Skeletal muscle satellite cell (primary cell): ENCODE results near the gene SCN2B.

Source experiments
- H3K27me3 ChIP-seq: 2 replicates; pipeline ENCODE4 v1.7.0; 2013; ENCODE audit warnings: low read length; ENCODE audit not compliant: control insufficient read depth, insufficient read depth
- H3K36me3 ChIP-seq: 2 replicates; pipeline ENCODE4 v1.7.0; 2013; ENCODE audit warnings: mild to moderate bottlenecking, control low read depth, low read length; ENCODE audit not compliant: insufficient read depth
- H3K4me1 ChIP-seq: 2 replicates; pipeline ENCODE4 v1.7.0; 2013; ENCODE audit warnings: low read length; ENCODE audit not compliant: control insufficient read depth, insufficient read depth
- H3K4me2 ChIP-seq: 2 replicates; pipeline ENCODE4 v1.7.0; 2013; ENCODE audit warnings: mild to moderate bottlenecking, low read length
- H3K4me3 ChIP-seq: 2 replicates; pipeline ENCODE4 v1.7.0; 2013; ENCODE audit warnings: low read length
- H3K9ac ChIP-seq: 2 replicates; pipeline ENCODE4 v1.7.0; 2013; ENCODE audit warnings: mild to moderate bottlenecking, low read depth, low read length, moderate library complexity
- H3K9me3 ChIP-seq: replicated peaks from 2 replicates; pipeline ENCODE4 v1.7.0; 2013; ENCODE audit warnings: mild to moderate bottlenecking, control low read depth, low read length

SCN2B gene

DNA sequence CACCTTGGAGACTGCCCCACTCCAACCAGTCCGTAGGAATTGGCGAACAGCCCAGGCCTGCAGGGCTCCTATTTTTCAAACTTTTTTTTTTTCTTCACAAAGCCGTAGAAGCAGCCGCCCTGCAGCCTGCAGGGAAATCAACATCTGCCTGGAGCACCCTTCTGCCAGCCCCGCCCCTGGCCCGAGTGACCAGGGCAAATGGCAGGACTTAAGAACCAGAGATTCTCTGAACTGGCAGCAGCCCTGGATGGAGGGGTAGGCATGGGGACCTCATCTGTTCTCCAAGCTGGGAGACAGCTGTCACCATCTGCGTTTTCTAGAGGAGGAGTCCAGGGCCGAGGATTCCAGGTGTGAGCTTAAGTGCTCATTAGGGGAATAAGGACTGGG, 5.6 kb downstream of the SCN2B start:
- no peak overlapping the region for H3K4me2 ChIP-seq
- no peaks in the 10 kb centered on the region for H3K36me3 ChIP-seq
- peaks cover 55% of the 10 kb centered on the region for H3K27me3 ChIP-seq
- H3K4me3 ChIP-seq = no peak overlapping the region
- no peaks in the 10 kb centered on the region for H3K4me1 ChIP-seq
- no peak overlapping the region for H3K9ac ChIP-seq
- no peaks in the 10 kb centered on the region for H3K9me3 ChIP-seq

DNA sequence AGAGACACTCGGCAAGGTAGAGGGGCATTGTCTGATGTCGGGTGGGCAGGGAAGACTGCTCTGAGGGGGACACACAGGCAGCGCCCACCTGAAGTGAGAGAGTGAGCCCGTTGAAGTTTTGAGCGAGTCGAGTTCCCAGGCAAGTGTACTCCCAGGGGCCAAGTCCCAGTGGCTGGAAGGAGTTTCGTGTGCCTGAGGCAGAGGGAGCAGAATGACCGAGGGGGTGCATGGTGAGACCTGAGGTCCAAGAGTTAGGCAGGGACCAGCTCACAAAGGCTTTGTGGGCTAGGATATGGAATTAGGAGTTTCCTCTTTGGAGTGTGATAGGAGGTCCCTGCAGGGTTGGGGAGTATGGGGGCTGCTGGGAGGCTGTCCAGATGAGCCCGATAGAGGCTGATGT, 6.2 kb downstream of the SCN2B start:
- Histone ChIP-seq H3K9ac (no peak overlapping the region), H3K9me3 (no peaks in the 10 kb centered on the region), H3K4me2 (no peak overlapping the region), H3K36me3 (no peaks in the 10 kb centered on the region), H3K4me1 (no peaks in the 10 kb centered on the region), H3K4me3 (no peak overlapping the region), H3K27me3 (peaks cover 49% of the 10 kb centered on the region)

DNA sequence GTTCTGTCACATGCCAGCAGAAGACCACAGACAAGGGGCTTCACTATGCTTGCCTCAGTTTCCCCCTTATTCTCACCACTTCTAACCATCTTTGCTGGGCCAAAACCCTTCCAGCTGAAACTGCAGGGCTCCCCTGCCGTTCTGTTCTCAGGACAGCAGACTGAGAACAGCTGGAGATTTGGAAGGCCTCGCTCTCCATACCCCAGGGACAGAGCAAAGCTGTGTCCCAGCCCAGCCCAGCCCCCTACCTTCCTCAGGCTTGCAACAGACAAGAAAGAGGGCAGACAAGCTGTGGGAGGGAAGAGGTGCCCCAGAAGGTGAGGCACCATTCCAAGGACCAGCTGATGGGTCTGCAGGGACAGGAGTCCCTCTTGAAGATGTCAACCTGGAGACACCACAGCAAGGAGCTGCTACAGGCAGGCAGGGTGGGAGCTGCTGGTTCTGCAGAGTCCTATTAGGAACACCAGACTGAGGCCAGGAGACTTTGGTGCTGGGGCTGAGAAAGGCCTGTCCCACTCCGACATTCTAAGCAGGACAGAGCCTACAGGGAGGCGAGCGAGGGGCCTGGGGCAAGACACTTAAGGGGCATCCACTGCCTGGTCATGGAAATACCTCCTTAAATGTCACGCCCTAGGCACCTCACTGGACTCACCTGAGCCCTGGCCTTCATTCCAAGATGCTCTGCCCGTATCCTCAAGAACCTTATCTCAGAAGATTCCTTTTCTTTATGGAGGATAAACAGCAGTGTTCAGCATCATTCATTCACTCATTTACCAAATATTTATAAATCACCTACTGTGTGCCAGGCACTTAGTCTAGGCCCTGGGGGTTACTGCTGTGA, 6.9 kb downstream of the SCN2B start:
- Histone ChIP-seq H3K4me3 (no peak overlapping the region), H3K4me2 (no peak overlapping the region), H3K36me3 (no peaks in the 10 kb centered on the region), H3K9me3 (no peaks in the 10 kb centered on the region), H3K4me1 (no peaks in the 10 kb centered on the region), H3K9ac (no peak overlapping the region), H3K27me3 (peaks cover 44% of the 10 kb centered on the region)

DNA sequence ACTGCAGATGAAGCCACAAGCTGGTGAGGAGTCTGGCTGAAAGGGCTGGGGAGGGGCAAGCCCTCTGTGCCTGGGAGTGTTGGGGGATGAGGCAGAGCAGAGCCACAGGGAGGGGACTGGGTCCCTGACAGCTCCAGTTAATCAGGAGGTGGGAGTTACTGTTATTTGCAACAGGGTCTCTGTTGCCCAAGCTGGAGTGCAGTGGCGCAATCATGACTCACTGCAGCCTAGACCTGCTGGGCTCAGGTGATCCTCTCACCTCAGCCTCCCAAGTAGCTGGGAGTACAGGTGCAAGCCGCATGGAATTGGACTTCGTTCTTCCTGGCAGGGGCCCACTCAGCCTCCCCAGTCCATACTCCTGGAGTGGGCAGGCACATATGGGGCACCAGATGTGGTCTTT, 7.7 kb downstream of the SCN2B start:
- H3K27me3 ChIP-seq = peaks cover 49% of the 10 kb centered on the region
- H3K4me2 ChIP-seq = no peak overlapping the region
- H3K4me3 ChIP-seq = no peak overlapping the region
- H3K4me1 ChIP-seq = no peaks in the 10 kb centered on the region
- no peak overlapping the region for H3K9ac ChIP-seq
- no peaks in the 10 kb centered on the region for H3K36me3 ChIP-seq
- no peaks in the 10 kb centered on the region for H3K9me3 ChIP-seq

DNA sequence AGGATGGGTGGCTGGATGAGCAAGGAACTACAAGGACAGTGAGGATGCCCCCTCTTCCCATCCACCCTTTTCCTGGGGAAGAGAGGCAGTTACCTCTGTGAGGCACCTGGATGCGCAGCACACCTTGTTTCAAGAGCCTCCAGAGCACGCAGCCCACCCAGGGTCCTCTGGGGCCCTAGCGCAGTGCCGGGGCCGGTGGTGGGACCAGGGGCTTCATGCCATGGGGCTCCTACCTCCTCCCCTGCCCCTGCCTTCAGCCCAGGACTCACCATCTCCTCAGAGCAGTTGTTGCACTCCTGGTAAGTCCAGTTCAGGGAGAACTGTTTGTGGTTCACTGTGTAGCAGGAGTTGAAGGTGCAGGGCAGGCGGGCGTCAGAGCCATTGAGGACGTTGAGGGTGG, 8.1 kb downstream of the SCN2B start:
- no peaks in the 10 kb centered on the region for H3K4me1 ChIP-seq
- peaks cover 53% of the 10 kb centered on the region for H3K27me3 ChIP-seq
- H3K4me2 ChIP-seq = no peak overlapping the region
- H3K4me3 ChIP-seq = no peak overlapping the region
- no peaks in the 10 kb centered on the region for H3K36me3 ChIP-seq
- H3K9ac ChIP-seq = no peak overlapping the region
- H3K9me3 ChIP-seq = no peaks in the 10 kb centered on the region

DNA sequence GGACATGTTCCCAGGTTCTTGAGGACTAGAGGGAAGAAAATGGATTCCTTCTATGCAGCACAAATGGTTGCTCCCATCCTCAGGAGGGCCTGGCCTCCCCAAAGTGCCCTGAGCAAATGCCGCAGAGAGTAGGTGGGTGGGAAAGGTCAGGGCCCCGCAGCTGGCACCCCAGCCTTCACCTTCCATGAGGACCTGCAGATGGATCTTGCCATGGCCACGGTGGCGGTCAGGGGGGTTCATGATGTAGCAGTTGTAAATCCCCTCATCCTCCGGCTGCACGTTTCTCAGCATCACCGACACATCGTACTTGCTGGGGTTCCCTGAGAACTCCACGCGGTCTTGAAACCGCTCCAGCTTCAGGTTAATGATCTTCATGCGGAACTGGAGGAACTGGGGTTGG, 8.5 kb downstream of the SCN2B start:
- H3K9ac ChIP-seq = no peak overlapping the region
- peaks cover 57% of the 10 kb centered on the region for H3K27me3 ChIP-seq
- H3K9me3 ChIP-seq = no peaks in the 10 kb centered on the region
- H3K36me3 ChIP-seq = no peaks in the 10 kb centered on the region
- no peak overlapping the region for H3K4me2 ChIP-seq
- no peak overlapping the region for H3K4me3 ChIP-seq
- H3K4me1 ChIP-seq = no peaks in the 10 kb centered on the region

DNA sequence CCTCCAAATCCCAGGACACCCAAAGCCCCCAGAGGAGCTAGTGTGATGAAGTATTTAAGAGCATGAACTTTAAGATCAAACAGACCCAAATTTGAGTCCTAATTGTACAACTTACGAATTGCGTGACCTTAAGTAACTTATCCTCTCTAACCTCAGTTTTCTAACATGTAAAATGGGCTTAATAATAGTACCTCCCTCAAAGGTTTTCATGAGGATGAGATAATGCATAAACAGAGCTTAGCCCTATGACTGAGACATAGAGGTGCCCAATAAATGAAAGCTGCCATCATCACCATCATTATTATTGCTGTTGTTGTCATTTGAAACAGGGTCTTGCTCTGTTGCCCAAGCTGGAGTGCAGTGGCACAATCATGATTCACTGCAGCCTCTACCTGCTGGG, 9.2 kb downstream of the SCN2B start:
- no peaks in the 10 kb centered on the region for H3K36me3 ChIP-seq
- H3K4me2 ChIP-seq = no peak overlapping the region
- H3K9ac ChIP-seq = no peak overlapping the region
- no peaks in the 10 kb centered on the region for H3K9me3 ChIP-seq
- H3K4me1 ChIP-seq = no peaks in the 10 kb centered on the region
- H3K4me3 ChIP-seq = no peak overlapping the region
- H3K27me3 ChIP-seq = peaks cover 59% of the 10 kb centered on the region

DNA sequence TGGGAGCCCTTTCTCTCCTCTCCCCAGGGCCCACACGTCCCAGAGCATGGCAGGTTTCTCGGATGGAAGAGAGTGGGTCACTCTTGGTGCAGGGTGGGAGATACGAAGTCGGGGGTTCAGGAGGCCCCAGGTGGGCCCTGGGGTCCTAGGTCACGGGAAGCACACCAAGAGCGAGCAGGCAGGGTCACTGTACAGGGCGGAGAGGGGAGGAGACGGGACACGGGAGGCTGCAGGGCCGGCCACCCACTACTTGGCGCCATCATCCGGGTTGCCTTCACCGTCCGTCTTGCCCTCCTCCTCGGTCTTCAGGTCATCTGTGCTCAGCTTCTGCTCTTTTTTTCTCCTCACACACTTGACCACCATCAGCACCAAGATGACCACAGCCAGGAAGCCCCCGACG, 9.8 kb downstream of the SCN2B start:
- no peak overlapping the region for H3K4me2 ChIP-seq
- no peak overlapping the region for H3K9ac ChIP-seq
- no peaks in the 10 kb centered on the region for H3K4me1 ChIP-seq

DNA sequence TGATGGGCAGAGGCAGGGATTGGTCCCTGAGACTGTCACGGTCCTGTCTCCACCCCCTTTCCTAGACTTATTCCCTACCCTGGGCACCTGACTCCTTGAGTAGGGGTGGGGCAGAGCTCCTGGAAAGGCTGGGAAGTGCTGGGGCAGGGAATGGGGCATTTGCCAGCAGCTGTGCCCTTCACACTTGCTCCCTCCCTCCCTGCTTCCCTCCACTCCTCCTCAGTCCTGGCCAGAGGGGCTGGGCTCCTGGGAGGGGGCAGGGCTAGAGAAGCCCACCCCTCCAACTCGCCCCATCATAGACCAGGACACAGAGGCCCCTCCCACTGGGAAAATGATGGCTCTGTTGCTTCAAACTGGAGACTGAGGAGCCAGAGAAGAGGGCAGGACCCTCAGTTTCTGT, 11.6 kb downstream of the SCN2B start:
- H3K4me1 ChIP-seq = no peaks in the 10 kb centered on the region
- H3K9me3 ChIP-seq = no peaks in the 10 kb centered on the region
- H3K36me3 ChIP-seq = no peaks in the 10 kb centered on the region
- no peak overlapping the region for H3K9ac ChIP-seq
- no peak overlapping the region for H3K4me2 ChIP-seq
- peaks cover 59% of the 10 kb centered on the region for H3K27me3 ChIP-seq
- H3K4me3 ChIP-seq = no peak overlapping the region

More for the DNA sequence above, 9.8 kb downstream of the SCN2B start:
- H3K27me3 ChIP-seq = peaks cover 58% of the 10 kb centered on the region
- H3K36me3 ChIP-seq = no peaks in the 10 kb centered on the region
- no peak overlapping the region for H3K4me3 ChIP-seq
- H3K9me3 ChIP-seq = no peaks in the 10 kb centered on the region

DNA sequence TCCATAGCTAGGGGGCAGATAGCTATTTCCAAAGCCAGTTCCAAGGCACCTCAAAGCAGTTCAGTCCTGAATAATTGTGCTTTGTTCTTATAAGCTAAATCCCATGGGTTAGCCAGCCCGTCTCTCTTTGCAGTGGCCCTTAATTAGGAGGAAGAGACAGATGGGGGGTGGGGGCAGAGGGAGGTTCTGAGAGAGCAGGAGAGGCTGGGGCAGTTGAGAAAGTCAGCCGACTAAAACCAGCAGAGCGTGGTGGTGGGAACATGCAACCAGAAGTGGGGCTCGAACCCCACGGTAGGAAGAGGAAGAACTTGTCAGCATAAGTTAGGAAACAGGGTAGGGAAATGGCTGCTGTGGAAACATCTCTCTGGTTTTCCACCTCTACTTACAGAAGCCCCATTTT, 12.9 kb downstream of the SCN2B start:
- H3K36me3 ChIP-seq = no peaks in the 10 kb centered on the region
- no peak overlapping the region for H3K9ac ChIP-seq
- no peaks in the 10 kb centered on the region for H3K4me1 ChIP-seq
- H3K27me3 ChIP-seq = peaks cover 59% of the 10 kb centered on the region
- no peak overlapping the region for H3K4me3 ChIP-seq
- H3K9me3 ChIP-seq = no peaks in the 10 kb centered on the region
- H3K4me2 ChIP-seq = no peak overlapping the region

DNA sequence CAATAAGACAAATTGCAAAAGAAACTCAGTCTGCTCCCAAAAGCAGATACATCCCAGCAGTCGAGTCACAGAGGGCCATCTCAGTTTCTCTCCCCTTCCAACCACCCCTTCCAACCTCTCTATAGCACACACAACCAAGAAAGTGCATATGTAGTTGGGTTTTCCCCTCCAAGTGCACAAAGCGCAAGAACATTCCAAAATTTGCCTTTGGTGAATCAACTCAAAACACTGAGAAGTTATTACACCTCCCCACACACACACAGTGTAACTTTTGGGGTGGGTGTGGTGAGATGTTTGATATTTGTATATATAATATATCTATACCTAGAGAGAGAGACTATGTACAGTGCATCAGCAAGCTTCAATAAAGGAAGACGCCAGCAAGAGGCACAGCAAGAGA, 13.6 kb downstream of the SCN2B start:
- Histone ChIP-seq H3K27me3 (peaks cover 62% of the 10 kb centered on the region), H3K4me3 (no peak overlapping the region), H3K9me3 (no peaks in the 10 kb centered on the region), H3K36me3 (no peaks in the 10 kb centered on the region), H3K9ac (no peak overlapping the region), H3K4me1 (no peaks in the 10 kb centered on the region), H3K4me2 (no peak overlapping the region)

DNA sequence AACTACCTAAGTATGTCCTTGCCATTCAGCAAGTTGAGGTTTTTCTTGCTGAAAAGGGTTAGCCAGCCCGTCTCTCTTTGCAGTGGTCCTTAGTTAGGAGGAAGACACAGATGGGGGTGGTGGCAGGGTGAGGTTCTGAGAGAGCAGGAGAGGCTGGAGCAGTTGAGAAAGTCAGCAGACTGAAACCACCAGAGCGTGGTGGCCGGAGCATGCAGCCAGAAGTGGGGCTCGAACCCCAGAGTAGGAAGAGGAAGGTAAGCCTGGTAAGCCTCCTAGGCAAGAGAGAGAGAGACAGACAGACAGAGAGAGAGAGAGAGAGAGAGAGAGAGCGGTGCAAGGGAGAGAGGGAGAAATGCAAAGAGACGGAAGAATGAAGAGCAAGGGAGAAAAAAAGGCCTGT, 14.7 kb downstream of the SCN2B start:
- Histone ChIP-seq H3K9me3 (no peaks in the 10 kb centered on the region), H3K4me1 (no peaks in the 10 kb centered on the region), H3K9ac (no peak overlapping the region), H3K36me3 (no peaks in the 10 kb centered on the region), H3K27me3 (peaks cover 72% of the 10 kb centered on the region), H3K4me2 (no peak overlapping the region), H3K4me3 (no peak overlapping the region)
